Measurements from ENCODE around the gene CDC16. TPM values are rescaled to one million over a fixed set of nuclear protein-coding genes. Genes with fewer than 3 reads are reported as not detected.
A peak's percentile ranks its signal among the peaks of the same experiment; 100 is the strongest.

CDC16 gene
- total RNA-seq, 1 donor from 2014 or later: 65.5 TPM

GRCh38 chr13:114275304-114275703, 40.6 kb downstream of the CDC16 start:
- TF ChIP-seq CTCF (IDR thresholded peaks at IDR 0.05): no peak
- intact Hi-C loops (cut with DNase I): no loop called here
- Histone ChIP-seq H3K36me3 (peaks cover 33% of the 10 kb centered on the region), H3K27ac (no peak overlapping the region), H3K4me3 (no peak overlapping the region), H3K9me3 (no peaks in the 10 kb centered on the region), H3K4me1 (peaks cover 4% of the 10 kb centered on the region), H3K27me3 (no peaks in the 10 kb centered on the region)
- no peak for DNase-seq
- no peak for ATAC-seq

GRCh38 chr13:114279146-114279545, 44.4 kb downstream of the CDC16 start:
- no peak for TF ChIP-seq CTCF (IDR thresholded peaks at IDR 0.05)
- no peak overlapping the region for H3K27ac ChIP-seq

DNA sequence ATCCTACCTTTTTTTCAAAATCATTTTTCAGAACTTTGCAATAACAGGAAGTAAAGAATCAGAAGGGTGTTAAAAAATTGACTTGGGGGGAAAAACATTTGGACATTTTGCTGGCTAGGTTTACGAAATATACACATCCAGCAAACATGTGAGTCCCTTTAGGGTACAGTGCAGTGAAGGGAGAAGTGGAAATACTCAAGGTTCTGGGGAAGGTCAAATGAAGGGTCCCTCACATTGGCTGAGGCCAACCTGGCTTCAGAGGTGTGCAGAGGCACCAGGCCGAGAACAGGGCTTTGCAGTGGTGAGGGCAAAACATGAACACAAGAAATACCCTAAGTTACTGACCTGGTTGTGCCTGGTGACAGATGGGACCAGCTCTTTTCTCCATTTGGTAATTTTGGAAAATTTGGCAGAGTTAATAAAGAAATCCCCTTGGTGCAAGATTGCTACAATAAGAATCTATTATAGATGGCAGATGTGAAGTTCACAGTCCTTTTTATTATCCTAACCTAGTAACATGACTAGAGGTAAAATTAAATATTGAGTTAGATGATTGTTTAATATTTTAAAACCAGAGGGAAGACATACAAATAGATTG, 45.2 kb downstream of the CDC16 start:
- ATAC-seq (no peak), DNase-seq (no peak)
- no peak overlapping the region for H3K4me3 ChIP-seq
- intact Hi-C loops (cut with DNase I): no loop called here
- H3K4me1 ChIP-seq: peaks cover 26% of the 10 kb centered on the region
- H3K9me3 ChIP-seq: no peaks in the 10 kb centered on the region
- peak overlapping the region; percentile 94 for H3K27ac ChIP-seq
- H3K36me3 ChIP-seq: no peaks in the 10 kb centered on the region
- no peak for TF ChIP-seq CTCF (IDR thresholded peaks at IDR 0.05)
- H3K27me3 ChIP-seq: no peaks in the 10 kb centered on the region

More at GRCh38 chr13:114279146-114279545, 44.4 kb downstream of the CDC16 start:
- H3K4me3 ChIP-seq: no peak overlapping the region
- peaks cover 4% of the 10 kb centered on the region for H3K36me3 ChIP-seq
- H3K4me1 ChIP-seq: peaks cover 26% of the 10 kb centered on the region
- no peaks in the 10 kb centered on the region for H3K27me3 ChIP-seq
- intact Hi-C loops (cut with DNase I): no loop called here
- ATAC-seq (no peak), DNase-seq (no peak)
- H3K9me3 ChIP-seq: no peaks in the 10 kb centered on the region

DNA sequence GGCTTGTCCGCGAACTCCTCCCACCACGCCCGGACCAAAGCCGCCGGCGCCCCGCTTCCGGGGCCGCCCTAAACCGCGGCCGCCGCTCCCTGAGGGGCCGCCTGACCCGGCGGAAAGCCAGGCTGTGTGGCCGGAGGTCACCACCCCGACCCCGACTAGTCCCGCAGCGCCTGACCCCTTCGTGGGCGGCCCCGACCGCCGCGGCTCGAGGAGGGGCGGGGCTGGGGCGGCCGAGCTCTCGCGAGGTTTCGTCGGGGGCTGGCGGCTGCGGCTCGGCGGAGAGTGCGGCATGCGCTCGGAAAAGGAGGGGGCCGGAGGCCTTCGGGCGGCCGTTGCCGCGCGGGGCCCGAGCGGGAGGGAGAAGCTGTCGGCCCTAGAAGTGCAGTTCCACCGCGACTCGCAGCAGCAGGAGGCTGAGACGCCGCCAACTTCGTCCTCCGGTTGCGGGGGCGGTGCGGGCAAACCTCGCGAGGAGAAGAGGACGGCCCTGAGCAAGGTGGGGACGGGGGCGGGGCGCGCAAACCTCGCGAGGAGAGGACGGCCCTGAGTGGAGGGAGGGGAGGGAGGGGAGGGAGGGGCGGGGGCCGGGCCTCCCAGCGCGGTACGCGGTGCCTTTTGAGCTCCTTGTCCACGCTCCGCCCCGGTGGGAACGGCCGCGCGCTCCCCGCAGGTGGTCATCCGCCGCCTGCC, 46.8 kb downstream of the CDC16 start, which contains the start of gene UPF3A:
Gene UPF3A, plus strand, starts transcription at position 251 of the 690 bp plus-strand sequence. Its CDS starts 39 bp downstream, at position 290.
- Histone ChIP-seq H3K9me3 (no peaks in the 10 kb centered on the region), H3K27ac (peak within 1 kb of the TSS; percentile 94), H3K36me3 (peaks cover 5% of the 10 kb centered on the region), H3K4me3 (peak within 1 kb of the TSS; percentile 72), H3K27me3 (no peaks in the 10 kb centered on the region), H3K4me1 (peaks cover 26% of the 10 kb centered on the region)
- intact Hi-C loops (cut with DNase I): no loop called here
- peak; percentile 96 for DNase-seq
- ATAC-seq: peak; percentile 94
- TF ChIP-seq CTCF (IDR thresholded peaks at IDR 0.05): no peak

DNA sequence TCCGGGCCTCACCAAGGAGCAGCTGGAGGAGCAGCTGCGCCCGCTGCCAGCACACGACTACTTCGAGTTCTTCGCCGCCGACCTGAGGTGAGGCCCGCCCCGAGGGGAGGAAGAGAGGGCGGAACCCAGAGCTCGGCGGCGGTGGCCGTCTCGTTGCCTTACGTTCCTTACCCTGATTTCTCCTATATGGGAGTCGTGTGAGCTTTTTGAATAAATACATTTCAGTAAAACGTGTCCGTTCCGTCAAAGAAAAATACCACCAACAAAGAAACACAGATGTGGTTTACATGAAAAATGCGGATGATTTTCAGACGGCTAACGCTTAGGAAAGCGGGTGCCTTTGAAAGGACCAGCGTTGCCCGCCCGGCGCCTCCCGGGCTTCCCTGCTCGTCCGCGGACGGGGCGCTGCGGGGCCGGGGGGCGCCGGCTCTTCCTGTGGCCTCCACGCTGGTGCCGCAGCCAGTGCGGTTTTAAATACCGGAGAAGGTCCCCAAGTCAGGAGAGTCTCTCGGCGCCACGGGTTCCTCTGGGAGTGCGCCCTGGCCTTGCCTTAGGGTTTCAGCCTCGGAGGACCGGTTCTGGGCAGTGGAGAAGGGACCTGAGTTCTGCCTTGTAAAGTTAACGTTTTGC, 47.5 kb downstream of the CDC16 start:
- Histone ChIP-seq H3K4me3 (peak overlapping the region; percentile 72), H3K4me1 (peaks cover 26% of the 10 kb centered on the region), H3K9me3 (no peaks in the 10 kb centered on the region), H3K36me3 (peaks cover 12% of the 10 kb centered on the region), H3K27ac (peak overlapping the region; percentile 94), H3K27me3 (no peaks in the 10 kb centered on the region)
- intact Hi-C loops (cut with DNase I): no loop called here
- DNase-seq (peak; percentile 78), ATAC-seq (peak; percentile 81)
- no peak for TF ChIP-seq CTCF (IDR thresholded peaks at IDR 0.05)

Measured in upper lobe of right lung (tissue), 1 donor.